Caco-2 (cell line): ENCODE results near the gene ATG7. TPM values are rescaled to one million over a fixed set of nuclear protein-coding genes. Genes with fewer than 3 reads are reported as not detected.

Experiments
- BruUV-seq: library from RNA; stranded (reverse); fragments of 400-500 nt; replicated peaks from 2 replicates; lab custom pipeline; 2021; lab: Mats Ljungman, UMichigan
- CTCF ChIA-PET: fragments of 300-600 bp; sonication (Branson Sonifier 250); formaldehyde crosslinking; loops from one replicate; lab custom pipeline; 2022; ENCODE audit warnings: antibody characterized with exemption; lab: Charles Lee
- POLR2A ChIA-PET: fragments of 300-600 bp; sonication (Branson Sonifier 250); formaldehyde crosslinking; loops from one replicate; lab custom pipeline; 2022; ENCODE audit warnings: antibody characterized with exemption; lab: Charles Lee
- DNase-seq, 2 experiments: peaks; one replicate each; pipeline versions ENCODE4 v3.0.0 to v3.0.0-alpha.2; 2020 to 2022
- H3K27me3 ChIP-seq: replicated peaks from 2 replicates; pipeline ENCODE4 v1.6.0; 2011; ENCODE audit warnings: low read length; ENCODE audit not compliant: control insufficient read depth, insufficient read depth
- H3K36me3 ChIP-seq: 2 replicates; pipeline ENCODE4 v1.5.1; 2011; ENCODE audit warnings: low read length; ENCODE audit not compliant: control insufficient read depth, insufficient read depth
- H3K4me1 ChIP-seq: fragments of 250-450 bp; sonication (Bioruptor Pico); 2 replicates; pipeline ENCODE4 v1.5.1; 2020; ENCODE audit warnings: mild to moderate bottlenecking
- H3K4me3 ChIP-seq: 2 replicates; pipeline ENCODE4 v1.5.1; 2011; ENCODE audit warnings: low read depth, mild to moderate bottlenecking, control low read depth, low read length
- H3K9me3 ChIP-seq: fragments of 250-450 bp; sonication (Bioruptor Pico); 2 replicates; pipeline ENCODE4 v1.5.1; 2020; ENCODE audit warnings: mild to moderate bottlenecking, moderate library complexity
- H3K27ac Mint-ChIP-seq: one replicate; pipeline ENCODE4 v1.8.0; 2022; ENCODE audit warnings: mixed read lengths; ENCODE audit not compliant: unreplicated experiment
- H3K27me3 Mint-ChIP-seq: one replicate; pipeline ENCODE4 v1.8.0; 2022; ENCODE audit warnings: mixed read lengths; ENCODE audit not compliant: insufficient read depth, unreplicated experiment
- H3K36me3 Mint-ChIP-seq: one replicate; pipeline ENCODE4 v1.8.0; 2022; ENCODE audit warnings: mild to moderate bottlenecking, mixed read lengths; ENCODE audit not compliant: insufficient read depth, unreplicated experiment
- H3K4me1 Mint-ChIP-seq: one replicate; pipeline ENCODE4 v1.8.0; 2022; ENCODE audit warnings: low read depth, mixed read lengths; ENCODE audit not compliant: unreplicated experiment
- H3K4me3 Mint-ChIP-seq: one replicate; pipeline ENCODE4 v1.8.0; 2022; ENCODE audit warnings: mild to moderate bottlenecking, moderate library complexity, mixed read lengths; ENCODE audit not compliant: unreplicated experiment
- H3K9me3 Mint-ChIP-seq: one replicate; pipeline ENCODE4 v1.8.0; 2022; ENCODE audit warnings: mixed read lengths; ENCODE audit not compliant: unreplicated experiment
- intact Hi-C: fragments of 100-400 bp; cut with micrococcal nuclease; formaldehyde crosslinking; loops from one replicate; pipeline ENCODE4 v1.10.0; 2022; ENCODE audit not compliant: unreplicated experiment
- total RNA-seq: library from RNA; stranded (reverse); gene quantifications from 2 replicates; pipeline ENCODE4 v1.2.3, GENCODE V29; 2022
- TF ChIP-seq, protein P1 (sequence below), 2 experiments: fragments of 200-600 bp in 1 of 2; IDR thresholded peaks; 1 replicate in 1 of 2; 2 replicates in 1 of 2; pipeline versions ENCODE4 v1.5.1 to v1.8.0; 2011 to 2022; ENCODE audit warnings: antibody characterized with exemption in 1 of 2, control low read depth in 1 of 2, inconsistent platforms in 1 of 2, low read depth in 1 of 2, low read length in 1 of 2, mild to moderate bottlenecking in 1 of 2, moderate library complexity in 1 of 2; ENCODE audit not compliant: insufficient read depth in 1 of 2, severe bottlenecking in 1 of 2, unreplicated experiment in 1 of 2

Gene ATG7
- total RNA-seq, 1 experiment from 2014 or later, result 24.4 TPM

DNA sequence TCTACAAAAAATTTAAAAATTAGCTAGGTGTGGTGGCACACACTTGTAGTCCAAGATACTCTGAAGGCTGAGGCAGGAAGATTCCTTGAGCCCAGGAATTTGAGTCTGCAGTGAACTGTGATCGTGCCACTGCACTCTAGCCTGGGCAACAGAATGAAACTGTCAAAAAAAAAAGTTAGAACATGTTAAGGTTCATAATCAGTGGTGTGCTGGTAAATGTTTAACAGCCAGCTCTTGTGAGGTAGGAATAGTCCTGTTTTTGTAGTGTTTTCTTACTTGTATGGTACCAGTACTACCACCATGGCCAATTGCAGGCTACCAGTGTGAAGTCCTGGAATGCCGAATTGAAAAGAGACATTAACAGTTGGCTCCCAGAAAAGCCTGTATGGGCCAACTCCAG, 50.7 kb downstream of the ATG7 start:
- no peak for DNase-seq
- intact Hi-C loops, result no loop called here
- Histone ChIP-seq H3K9me3 (no peaks in the 10 kb centered on the region), H3K4me1 (no peaks in the 10 kb centered on the region), H3K27me3 (no peaks in the 10 kb centered on the region), H3K36me3 (no peaks in the 10 kb centered on the region; the same call in 1 of the 2 replicates), H3K4me3 (no peak overlapping the region)
- no peaks in the 10 kb centered on the region for H3K9me3 Mint-ChIP-seq
- H3K27me3 Mint-ChIP-seq, result no peaks in the 10 kb centered on the region
- H3K36me3 Mint-ChIP-seq, result peaks cover 6% of the 10 kb centered on the region
- H3K4me3 Mint-ChIP-seq, result no peak overlapping the region
- TF ChIP-seq, protein P1, sequence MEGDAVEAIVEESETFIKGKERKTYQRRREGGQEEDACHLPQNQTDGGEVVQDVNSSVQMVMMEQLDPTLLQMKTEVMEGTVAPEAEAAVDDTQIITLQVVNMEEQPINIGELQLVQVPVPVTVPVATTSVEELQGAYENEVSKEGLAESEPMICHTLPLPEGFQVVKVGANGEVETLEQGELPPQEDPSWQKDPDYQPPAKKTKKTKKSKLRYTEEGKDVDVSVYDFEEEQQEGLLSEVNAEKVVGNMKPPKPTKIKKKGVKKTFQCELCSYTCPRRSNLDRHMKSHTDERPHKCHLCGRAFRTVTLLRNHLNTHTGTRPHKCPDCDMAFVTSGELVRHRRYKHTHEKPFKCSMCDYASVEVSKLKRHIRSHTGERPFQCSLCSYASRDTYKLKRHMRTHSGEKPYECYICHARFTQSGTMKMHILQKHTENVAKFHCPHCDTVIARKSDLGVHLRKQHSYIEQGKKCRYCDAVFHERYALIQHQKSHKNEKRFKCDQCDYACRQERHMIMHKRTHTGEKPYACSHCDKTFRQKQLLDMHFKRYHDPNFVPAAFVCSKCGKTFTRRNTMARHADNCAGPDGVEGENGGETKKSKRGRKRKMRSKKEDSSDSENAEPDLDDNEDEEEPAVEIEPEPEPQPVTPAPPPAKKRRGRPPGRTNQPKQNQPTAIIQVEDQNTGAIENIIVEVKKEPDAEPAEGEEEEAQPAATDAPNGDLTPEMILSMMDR (IDR thresholded peaks at IDR 0.05; ENCODE audit: insufficient read depth in 1 of 2, low read depth in 1 of 2, low read length in 1 of 2, severe bottlenecking in 1 of 2, unreplicated experiment in 1 of 2), result no peak
- H3K4me1 Mint-ChIP-seq, result no peaks in the 10 kb centered on the region
- no TSS peak for BruUV-seq
- CTCF ChIA-PET, result interaction anchor here (0.6 to 2.4 kb wide), 2 partner anchors 12 to 29 kb away, joined by 3 to 7 read pairs; no protein-coding TSS in a partner anchor
- POLR2A ChIA-PET, result no interaction called here
- H3K27ac Mint-ChIP-seq, result no peak overlapping the region

GRCh38 chr3:11323813-11324212, 51.6 kb downstream of the ATG7 start:
- no TSS peak for BruUV-seq
- no peaks in the 10 kb centered on the region for H3K9me3 ChIP-seq
- TF ChIP-seq, protein P1 (IDR thresholded peaks at IDR 0.05; ENCODE audit: insufficient read depth in 1 of 2, low read depth in 1 of 2, low read length in 1 of 2, severe bottlenecking in 1 of 2, unreplicated experiment in 1 of 2), result no peak
- Mint-ChIP-seq H3K4me3 (no peak overlapping the region), H3K27ac (no peak overlapping the region), H3K27me3 (no peaks in the 10 kb centered on the region), H3K36me3 (peaks cover 6% of the 10 kb centered on the region), H3K9me3 (no peaks in the 10 kb centered on the region), H3K4me1 (no peaks in the 10 kb centered on the region)
- H3K36me3 ChIP-seq, result no peaks in the 10 kb centered on the region
- CTCF ChIA-PET, result interaction anchor here (0.6 to 2.4 kb wide), 2 partner anchors 11 to 30 kb away, joined by 3 to 7 read pairs; no protein-coding TSS in a partner anchor
- DNase-seq, result no peak
- intact Hi-C loops, result no loop called here
- H3K27me3 ChIP-seq, result no peaks in the 10 kb centered on the region
- POLR2A ChIA-PET, result no interaction called here
- H3K4me1 ChIP-seq, result no peaks in the 10 kb centered on the region
- H3K4me3 ChIP-seq, result no peak overlapping the region

DNA sequence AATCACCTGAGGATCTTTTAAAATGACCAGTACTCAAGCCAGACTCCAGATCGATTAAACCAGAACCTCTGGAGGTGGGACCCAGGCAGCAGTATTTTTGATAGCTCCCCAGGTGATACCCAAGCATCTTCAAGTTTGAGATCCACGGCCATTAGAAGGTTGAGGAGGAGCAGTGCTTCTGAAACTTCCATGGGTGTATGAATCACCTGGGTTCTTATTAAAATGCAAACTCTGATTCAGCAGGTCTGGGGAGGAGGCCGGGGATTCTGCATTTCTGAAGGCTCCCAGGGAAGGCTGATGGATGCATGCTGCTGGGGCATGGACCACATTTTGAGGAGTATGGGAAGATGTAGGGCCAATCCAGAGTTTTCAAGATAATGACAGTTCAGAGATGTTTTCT, 55.4 kb downstream of the ATG7 start:
- TF ChIP-seq, protein P1 (IDR thresholded peaks at IDR 0.05; ENCODE audit: insufficient read depth in 1 of 2, low read depth in 1 of 2, low read length in 1 of 2, severe bottlenecking in 1 of 2, unreplicated experiment in 1 of 2), result no peak
- POLR2A ChIA-PET, result no interaction called here
- Histone ChIP-seq H3K27me3 (no peaks in the 10 kb centered on the region), H3K4me1 (no peaks in the 10 kb centered on the region), H3K36me3 (no peaks in the 10 kb centered on the region), H3K9me3 (no peaks in the 10 kb centered on the region), H3K4me3 (no peak overlapping the region)
- CTCF ChIA-PET, result no interaction called here
- Mint-ChIP-seq H3K36me3 (no peaks in the 10 kb centered on the region), H3K27ac (no peak overlapping the region), H3K27me3 (no peaks in the 10 kb centered on the region), H3K4me1 (no peaks in the 10 kb centered on the region), H3K4me3 (no peak overlapping the region), H3K9me3 (no peaks in the 10 kb centered on the region)
- DNase-seq, result no peak
- intact Hi-C loops, result no loop called here
- no TSS peak for BruUV-seq
